ENCODE data around the gene PRR22. TPM values are rescaled to one million over a fixed set of nuclear protein-coding genes. Genes with fewer than 3 reads are reported as not detected.

The PRR22 gene
- total RNA-seq (3.6 and 4.9 TPM in 2 replicates), polyA plus RNA-seq (1.9 and 9.7 TPM in 2 replicates)

DNA sequence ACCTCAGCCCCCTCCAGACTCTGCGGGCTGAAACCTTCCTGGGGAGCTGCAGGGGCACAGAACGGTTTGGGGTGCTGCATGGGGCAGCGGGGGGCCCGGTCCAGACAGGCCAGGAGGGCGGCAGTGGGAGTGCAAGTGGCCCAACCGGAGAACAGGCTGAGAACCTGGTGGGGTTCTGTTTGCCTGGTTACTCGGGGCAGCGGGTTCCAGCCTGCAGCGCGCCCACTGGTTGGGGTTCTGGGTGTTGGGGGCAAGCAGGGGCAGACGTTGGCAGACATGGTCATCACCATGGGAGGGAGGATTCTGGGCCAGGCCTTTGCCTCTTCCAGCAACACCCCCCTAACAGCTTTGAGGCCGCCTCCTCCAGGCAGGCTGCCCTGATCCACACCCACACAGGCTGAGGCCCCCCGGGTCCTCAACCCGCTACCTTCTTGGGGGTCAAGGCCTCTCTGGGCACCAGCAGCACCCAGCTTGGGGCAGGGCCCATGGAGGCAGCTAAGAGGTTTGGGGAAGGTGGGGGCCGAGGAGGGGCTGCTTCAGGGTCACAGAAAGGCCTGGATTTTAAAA lies at the start of gene PRR22:
PRR22 (minus strand) TSS at position 166 of the 567 bp plus-strand sequence; CDS start at position 80, 86 bp downstream.
- Histone ChIP-seq H3K27me3 (no peaks in the 10 kb centered on the region), H3K4me1 (ENCODE audit: low read depth) (no peaks in the 10 kb centered on the region), H3K9me3 (ENCODE audit: low read depth) (no peaks in the 10 kb centered on the region), H3K27ac (no peak within 1 kb of the TSS), H3K36me3 (peaks cover 16% of the 10 kb centered on the region), H3K4me3 (no peak within 1 kb of the TSS)
- no peak for DNase-seq (ENCODE audit: low read depth in 1 of 2, low spot score in 1 of 2)
- TF ChIP-seq, protein P1, sequence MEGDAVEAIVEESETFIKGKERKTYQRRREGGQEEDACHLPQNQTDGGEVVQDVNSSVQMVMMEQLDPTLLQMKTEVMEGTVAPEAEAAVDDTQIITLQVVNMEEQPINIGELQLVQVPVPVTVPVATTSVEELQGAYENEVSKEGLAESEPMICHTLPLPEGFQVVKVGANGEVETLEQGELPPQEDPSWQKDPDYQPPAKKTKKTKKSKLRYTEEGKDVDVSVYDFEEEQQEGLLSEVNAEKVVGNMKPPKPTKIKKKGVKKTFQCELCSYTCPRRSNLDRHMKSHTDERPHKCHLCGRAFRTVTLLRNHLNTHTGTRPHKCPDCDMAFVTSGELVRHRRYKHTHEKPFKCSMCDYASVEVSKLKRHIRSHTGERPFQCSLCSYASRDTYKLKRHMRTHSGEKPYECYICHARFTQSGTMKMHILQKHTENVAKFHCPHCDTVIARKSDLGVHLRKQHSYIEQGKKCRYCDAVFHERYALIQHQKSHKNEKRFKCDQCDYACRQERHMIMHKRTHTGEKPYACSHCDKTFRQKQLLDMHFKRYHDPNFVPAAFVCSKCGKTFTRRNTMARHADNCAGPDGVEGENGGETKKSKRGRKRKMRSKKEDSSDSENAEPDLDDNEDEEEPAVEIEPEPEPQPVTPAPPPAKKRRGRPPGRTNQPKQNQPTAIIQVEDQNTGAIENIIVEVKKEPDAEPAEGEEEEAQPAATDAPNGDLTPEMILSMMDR (IDR thresholded peaks at IDR 0.05; ENCODE audit: low read depth, low read length) = no peak

DNA sequence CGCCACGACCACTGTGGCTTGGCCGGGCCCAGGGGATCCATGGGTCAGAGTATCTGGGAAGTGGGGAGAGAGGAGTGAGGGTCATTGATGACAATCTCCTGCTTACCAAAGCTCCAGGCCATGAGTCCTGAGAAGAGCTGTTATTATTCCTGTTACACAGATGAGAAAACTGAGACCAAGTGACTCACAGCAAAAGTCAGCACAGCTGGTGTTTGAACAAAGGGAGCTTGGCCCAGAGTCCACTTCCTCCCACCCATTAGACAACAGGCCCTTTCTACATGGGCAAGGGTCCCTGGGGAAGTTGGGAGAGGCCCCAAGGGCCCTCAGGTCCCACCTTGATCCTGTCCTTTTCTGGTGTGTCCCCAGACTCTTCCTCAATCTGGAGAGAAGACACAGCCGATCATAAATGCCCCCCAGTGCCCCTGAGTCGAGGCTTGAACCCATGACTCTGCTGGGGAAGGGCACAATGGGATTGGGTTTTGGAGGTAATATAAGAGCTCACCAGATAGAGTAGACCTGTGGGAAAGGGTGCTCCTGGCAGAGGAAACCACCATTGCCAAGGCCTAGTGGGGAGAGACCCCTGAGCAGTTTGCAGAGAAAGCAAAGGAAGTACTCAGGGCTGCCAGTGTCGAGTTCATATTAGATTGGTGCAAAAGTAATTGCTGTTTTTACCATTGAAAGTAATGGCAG lies 48.1 kb upstream of the PRR22 start:
- Histone ChIP-seq H3K36me3 (no peaks in the 10 kb centered on the region), H3K4me1 (ENCODE audit: low read depth) (peaks cover 9% of the 10 kb centered on the region), H3K4me3 (no peak overlapping the region), H3K27ac (no peak overlapping the region), H3K27me3 (no peaks in the 10 kb centered on the region), H3K9me3 (ENCODE audit: low read depth) (no peaks in the 10 kb centered on the region)
- TF ChIP-seq, protein P1 (IDR thresholded peaks at IDR 0.05; ENCODE audit: low read depth, low read length) = no peak
- DNase-seq (ENCODE audit: low read depth in 1 of 2, low spot score in 1 of 2) = no peak

DNA sequence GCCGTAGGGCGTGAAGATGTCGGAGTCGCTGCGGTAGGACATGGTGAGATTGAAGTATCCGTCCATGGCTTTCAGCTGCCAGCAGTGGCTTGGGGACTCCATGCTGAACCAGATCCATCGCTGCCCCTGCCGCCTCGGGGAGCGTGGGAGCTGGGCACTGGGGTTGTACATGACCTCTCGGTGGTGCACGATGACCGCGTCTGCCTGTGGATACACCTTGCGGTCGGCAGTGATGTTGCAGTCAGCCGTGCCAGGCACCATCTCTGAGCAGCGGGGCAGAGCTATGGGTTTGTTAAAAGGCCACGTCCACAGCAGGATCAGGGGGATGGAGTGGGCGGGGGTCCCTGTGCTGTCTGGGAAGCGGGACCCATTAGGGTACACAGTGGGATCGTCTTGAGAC lies 47.5 kb upstream of the PRR22 start:
- no peak for DNase-seq (ENCODE audit: low read depth in 1 of 2, low spot score in 1 of 2)
- Histone ChIP-seq H3K4me3 (no peak overlapping the region), H3K27ac (no peak overlapping the region), H3K27me3 (no peaks in the 10 kb centered on the region), H3K9me3 (ENCODE audit: low read depth) (no peaks in the 10 kb centered on the region), H3K4me1 (ENCODE audit: low read depth) (peaks cover 11% of the 10 kb centered on the region), H3K36me3 (no peaks in the 10 kb centered on the region)
- TF ChIP-seq, protein P1 (IDR thresholded peaks at IDR 0.05; ENCODE audit: low read depth, low read length) = no peak

DNA sequence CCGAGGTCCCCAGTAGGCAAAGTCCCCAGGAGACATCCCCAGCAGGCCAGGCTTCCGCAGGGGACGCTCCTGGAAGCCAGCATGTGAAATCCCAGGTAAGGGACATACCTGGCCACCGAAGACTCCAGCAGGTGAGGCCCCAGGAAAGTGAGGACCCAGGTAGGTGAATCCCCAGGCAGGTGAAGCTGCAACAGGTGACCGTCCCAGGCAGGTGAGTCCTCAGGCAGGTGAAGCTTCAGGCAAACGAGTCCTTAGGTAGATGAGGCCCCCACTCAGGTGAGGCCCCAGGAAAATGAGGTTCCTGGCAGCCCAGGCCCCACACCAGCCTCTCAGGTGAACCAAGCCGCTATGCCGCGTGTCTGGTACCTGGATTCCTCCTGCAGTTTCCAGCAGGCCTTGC lies 46.6 kb upstream of the PRR22 start:
- H3K36me3 ChIP-seq = no peaks in the 10 kb centered on the region
- H3K27ac ChIP-seq = no peak overlapping the region
- H3K27me3 ChIP-seq = no peaks in the 10 kb centered on the region
- H3K4me3 ChIP-seq = no peak overlapping the region
- DNase-seq (ENCODE audit: low read depth in 1 of 2, low spot score in 1 of 2) = no peak
- H3K4me1 ChIP-seq (ENCODE audit: low read depth) = peaks cover 16% of the 10 kb centered on the region
- no peaks in the 10 kb centered on the region for H3K9me3 ChIP-seq (ENCODE audit: low read depth)
- TF ChIP-seq, protein P1 (IDR thresholded peaks at IDR 0.05; ENCODE audit: low read depth, low read length) = no peak

DNA sequence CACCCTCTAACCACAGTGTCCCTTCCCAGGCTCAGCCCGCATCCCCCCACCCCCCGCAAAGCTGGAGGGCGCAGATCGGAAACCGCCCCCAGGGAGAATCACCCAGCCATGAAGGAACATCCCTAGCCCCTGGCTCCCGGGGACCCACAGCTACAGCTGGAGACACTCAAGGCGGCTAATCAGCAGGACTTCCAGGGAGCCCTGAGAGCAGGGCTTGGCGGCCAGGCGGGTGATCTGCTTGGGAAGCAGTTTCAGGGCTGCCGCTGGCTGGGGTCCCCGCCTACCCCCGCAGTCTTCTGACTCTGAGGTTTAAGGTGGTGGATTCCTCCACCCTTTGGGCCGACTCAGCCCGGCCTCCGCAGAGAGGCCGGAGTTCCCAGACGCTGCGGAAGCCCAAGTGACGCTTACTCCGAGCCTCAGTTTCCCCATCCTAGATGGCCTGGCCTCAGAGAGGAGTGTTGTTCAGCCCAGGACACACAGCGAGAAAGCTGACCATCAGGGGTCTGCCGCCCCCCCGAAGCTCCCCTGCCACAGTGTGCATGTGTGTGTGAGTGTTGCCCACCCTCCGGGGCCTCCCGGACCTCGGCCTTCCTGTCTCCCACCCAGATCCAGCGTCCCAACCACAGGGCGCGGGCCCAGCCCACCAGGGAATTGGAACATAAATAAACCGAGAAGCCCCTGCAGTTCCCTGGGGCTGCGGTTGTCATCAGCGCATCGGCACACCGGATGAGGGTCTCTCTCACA lies 45.2 kb upstream of the PRR22 start:
- no peaks in the 10 kb centered on the region for H3K36me3 ChIP-seq
- peaks cover 16% of the 10 kb centered on the region for H3K4me1 ChIP-seq (ENCODE audit: low read depth)
- H3K27me3 ChIP-seq = no peaks in the 10 kb centered on the region
- no peaks in the 10 kb centered on the region for H3K9me3 ChIP-seq (ENCODE audit: low read depth)
- H3K4me3 ChIP-seq = no peak overlapping the region
- DNase-seq (ENCODE audit: low read depth in 1 of 2, low spot score in 1 of 2) = no peak
- TF ChIP-seq, protein P1 (IDR thresholded peaks at IDR 0.05; ENCODE audit: low read depth, low read length) = no peak
- H3K27ac ChIP-seq = peak overlapping the region; percentile 99
